HG02852 (cell line): Measurements from ENCODE around the gene FAM78A.

ENCODE experiments used
- ATAC-seq: cut with Tn5 transposase; IDR thresholded peaks from one replicate; pipeline ENCODE4 v1.9.1; 2021; ENCODE audit warnings: mild to moderate bottlenecking, moderate library complexity; ENCODE audit not compliant: unreplicated experiment

FAM78A gene

DNA sequence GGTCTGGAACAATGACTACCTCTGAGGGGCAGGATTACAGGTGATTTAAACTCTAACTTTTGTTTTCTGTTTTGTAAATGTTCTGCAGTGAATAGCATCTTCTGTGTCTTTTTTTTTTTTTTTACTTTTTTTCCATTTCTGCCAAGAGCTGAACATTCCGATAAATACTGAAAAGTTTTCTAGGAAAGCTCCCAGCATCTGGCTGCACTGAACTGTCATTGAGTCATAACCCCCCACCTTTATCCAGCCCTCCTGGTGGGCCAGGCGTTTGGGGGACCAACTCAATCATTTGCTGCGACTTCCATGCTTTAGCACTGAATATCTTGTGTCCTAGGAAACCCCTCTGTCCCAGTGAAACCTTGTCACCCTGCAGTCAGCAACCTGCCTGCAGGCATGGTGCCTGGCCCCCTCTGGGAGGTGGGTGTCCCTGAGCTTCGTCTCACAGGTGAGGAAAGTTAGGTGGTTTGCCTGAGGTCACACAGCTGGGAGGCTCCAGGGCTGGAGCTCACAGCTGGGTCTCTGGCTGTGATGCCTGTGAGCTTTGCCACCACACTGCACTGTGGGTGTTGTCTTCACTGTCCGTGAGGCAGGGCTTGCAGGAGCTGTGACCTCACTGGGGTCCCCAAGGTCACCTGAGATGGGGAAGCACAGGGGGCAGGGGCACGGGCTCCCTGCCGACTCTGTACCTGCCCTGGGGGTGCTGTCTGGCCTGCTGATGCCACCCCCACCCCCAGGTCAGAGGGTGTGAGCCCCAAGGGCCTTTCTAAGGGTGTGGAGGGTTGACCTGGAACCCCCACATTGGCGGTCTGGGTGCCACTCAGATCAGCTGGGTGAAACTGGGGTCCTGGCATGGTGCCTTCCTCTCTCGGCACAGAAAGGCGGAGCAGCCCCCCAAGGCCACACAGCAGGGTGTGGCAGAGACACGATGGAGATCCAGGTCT, 27.3 kb upstream of the FAM78A start:
- no peak for ATAC-seq

DNA sequence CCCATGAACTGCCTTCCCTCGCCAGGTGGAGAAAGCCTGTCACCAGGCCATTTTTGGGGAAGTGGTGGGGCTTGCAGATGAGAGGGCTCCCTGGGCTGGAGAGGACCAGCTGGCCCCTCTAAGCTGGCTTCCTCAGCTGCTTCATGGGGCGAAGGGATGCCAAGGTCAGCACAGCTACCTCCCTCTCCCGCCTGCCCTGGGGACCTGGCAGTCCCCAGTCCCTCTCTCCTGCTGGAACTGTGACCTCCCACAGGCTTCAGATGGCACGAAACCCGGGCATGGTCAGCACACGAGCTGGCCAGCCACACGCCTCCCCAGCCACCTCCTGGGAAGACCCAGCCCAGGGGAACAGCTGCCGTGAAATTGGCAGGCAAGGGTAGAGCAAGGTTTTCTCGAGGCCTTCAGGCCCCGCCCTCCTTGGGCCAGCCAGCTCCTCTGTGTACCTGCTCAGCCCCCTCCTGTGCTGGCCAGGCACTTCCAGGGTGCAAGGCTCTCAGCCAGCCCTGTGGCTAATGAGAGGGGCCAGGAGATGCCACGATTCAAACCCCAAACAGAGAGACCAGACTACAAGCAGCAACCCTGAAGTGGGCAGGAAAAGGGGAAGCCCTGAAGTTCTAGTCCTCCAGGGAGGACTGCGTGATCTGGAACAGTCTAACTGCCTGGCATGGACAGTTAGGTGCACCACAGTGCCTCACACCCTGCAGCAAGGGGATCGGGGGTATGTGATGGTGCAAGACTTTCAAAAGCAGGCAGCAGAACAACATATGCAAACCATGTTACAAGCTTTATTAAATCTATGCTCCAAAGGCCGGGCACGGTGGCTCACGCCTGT, 26.1 kb upstream of the FAM78A start:
- no peak for ATAC-seq

DNA sequence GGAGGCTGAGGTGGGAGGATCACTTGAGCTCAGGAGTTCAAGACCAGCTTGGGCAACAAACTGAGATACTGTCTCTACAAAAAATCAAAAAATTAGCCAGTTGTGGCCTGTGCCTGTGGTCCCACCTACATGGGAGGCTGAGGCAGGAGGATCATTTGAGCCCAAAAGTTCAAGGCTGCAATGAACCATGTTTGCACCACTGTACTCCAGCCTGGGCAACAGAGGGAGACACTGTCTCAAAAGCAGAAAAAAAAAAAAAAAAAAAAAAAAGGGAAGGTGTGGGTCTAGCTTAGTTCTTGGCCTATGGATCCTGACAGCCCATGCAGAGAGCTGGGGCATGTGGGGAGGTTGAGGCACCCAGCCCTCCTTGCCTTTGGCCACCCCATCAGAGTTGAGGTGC, 24.1 kb upstream of the FAM78A start:
- no peak for ATAC-seq

DNA sequence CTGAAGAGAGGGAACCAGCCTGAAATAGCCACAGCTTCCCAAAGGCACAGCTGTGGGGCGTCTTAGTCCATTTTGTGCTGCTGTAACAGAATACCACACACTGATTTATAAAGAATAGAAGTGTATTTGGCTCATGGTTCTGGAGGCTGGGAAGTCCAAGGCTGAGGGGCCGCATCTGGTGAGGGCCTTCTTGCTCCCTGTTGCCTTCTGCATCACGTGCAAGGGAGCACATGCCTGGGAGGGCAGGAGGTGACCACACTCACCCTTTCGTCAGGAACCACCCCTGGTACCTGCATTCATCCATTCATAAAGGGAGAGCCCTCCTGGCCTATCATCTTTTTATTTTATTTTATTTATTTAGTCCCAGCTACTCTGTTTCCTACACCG, 23.6 kb upstream of the FAM78A start:
- no peak for ATAC-seq

DNA sequence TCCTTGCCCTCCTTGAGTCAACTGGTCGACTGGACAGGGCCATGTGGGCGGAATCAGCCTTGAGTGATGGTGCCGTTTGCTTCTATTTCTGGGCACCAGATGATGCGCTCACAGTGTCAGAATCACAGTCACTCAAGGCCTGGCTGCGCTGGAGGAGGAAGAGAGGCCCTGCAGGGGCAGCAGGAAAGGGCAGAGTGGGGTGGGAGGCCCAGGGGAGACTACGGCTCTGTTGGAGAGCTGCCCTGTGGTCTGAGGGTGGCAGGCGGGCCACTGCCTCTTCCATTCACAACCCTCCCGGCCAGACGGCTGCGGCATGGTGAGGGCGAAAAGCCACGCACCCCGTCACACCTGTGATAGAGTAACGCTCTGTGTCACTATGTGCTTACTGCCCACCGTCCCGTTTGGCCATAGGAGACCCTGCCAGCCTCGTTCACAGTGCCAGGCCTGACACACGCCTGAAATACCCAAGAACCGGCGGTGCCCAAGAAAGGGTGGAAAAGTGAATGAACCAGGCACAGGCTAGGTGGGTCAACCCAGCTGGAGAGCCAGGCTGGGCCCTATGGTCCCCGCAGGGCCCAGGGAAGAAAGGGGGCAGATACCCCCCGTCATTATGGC, 23.1 kb upstream of the FAM78A start:
- no peak for ATAC-seq

DNA sequence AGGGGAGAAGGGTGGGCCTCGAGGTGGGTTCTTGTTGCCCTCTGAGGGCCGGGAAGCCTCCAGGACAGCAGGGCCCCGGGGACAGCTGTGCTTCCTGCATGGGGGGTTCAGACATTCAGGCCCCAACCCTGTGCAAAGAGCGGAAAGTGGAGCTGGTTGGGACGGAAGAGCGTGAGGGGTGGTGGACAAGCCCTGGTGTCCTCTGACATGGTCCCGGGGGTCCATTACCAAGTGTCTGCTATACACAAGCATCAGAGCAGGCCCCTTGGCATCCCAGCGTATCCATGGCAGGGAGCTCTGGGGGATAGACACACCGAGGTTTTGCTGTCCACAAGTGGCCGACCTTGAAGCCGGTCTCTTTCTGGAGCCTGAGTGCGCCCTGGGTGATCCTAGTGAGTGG, 22.5 kb upstream of the FAM78A start:
- ATAC-seq = no peak

DNA sequence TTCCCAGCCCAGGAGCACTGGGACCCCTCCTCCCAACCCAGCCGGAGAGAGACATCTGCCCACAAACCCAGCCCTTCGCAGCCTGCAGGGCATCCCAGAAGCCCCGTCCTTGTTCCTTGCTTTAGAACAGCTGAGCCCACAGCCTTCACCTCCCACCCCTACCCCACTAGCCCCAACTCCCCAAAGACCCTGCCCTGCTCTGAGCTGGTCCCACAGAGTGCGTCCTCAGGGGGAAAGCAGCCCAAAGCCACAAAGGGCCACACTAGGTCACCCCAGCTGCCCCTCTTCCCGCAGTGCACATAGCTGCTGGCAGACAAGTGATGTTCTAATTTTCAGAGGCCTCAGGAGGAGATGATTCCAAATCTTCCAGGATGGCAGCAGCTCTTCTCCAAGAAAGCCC, 22.0 kb upstream of the FAM78A start:
- no peak for ATAC-seq

DNA sequence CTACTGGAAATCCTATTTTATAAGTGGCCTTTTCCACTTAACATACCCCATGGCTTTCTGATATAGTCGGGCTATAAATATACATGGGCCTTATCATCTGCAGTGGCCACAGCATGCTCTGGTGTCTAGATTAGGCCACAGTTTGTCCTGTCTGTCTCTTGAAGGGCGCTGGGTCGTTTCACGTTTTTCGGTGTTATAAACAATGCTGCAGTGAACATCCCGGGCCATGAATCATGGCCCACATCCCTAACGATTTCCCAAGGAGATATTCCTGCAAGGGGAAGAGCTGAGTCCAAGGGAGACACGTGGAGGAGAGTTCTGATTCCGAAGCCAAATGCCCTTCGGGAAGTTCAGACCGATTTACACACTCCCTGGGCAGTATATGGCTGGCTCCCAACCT, 21.6 kb upstream of the FAM78A start:
- no peak for ATAC-seq

DNA sequence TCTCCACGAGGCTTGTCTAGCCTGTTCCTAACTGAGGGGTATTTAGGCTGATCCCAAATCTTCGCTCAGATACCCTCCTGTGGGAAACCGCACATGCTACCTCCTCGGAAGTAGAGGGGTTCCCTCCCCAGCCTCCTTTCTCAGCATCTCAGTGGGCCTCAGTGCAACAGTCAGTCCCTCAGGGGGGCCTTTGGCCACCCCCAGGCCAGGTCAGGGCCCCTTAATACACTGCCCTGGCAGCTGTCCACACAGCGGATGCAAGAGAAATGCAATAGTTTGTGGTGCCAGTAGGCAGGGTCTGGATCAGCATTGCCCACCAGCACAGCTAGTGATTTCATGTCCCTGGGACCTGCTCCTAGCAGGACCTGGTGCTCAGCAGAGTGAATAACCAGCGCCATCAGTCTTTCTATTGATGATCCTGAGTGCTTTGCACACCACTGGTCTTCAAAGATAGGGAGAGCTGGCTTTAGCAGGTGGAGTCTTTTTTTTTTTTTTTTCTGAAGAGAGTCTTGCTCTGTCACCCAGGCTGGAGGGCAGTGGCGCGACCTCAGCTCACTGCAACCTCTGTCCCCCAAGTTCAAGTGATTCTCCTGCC, 20.7 kb upstream of the FAM78A start:
- no peak for ATAC-seq

DNA sequence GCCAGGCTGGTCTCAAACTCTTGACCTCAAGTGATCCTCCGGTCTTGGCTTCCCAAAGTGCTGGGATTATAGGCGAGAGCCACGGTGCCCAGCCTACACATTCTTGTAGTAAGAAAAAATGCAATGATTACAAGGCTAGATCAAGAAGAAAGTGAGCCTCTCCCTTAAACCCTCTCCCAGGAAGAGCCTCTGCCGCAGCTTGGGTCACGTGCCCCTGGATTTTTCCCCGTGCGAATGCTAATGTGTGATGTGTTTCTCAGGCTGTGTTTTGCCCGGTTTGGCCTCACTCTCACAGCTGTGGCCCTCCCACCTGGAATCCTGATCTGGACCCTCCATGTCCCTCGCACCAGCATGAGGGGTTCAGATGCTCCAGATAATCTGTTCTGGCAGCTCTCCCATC, 20.1 kb upstream of the FAM78A start:
- ATAC-seq = no peak

DNA sequence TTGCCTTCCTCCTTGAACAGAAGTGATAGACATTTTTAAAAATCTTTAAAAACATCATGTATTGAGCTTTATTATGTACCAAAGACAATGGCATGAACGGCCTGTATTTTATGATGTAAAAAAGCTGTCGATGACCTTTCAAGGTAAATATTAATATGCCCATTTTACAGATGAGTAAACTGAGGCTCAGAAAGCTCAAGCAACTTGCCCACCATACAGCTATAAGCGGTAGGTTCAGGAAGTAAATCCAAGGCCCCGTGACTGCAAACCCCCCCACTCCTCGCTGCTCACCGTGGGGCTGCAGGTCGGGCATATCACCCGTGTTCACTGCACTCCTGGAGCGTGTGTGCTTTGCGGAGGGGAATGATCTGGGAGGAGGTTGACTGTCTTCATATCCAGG, 16.6 kb upstream of the FAM78A start:
- ATAC-seq = no peak

DNA sequence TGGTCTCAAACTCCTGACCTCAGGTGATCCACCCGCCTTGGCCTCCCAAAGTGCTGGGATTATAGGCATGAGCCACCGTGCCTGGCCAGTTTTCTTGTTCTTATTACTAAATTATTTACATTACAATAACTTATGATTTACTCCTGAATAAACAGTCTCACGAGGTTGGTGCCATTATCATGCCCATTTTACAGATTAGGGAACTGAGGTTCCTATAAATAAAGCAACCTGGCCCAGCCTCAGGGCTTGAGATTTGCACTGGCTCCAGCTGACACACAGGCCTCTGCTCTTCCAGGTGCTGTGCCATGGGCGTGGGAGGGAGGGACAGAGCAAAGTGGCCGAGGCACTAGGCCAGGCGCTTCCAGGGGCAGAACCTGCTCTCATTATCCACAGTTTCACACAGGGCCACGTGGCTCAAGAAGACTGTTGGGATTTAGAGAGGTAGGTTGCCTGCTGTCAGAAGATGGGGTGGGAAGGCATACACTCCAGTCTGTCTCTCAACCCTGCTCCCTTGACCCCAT, 15.5 kb upstream of the FAM78A start:
- no peak for ATAC-seq

DNA sequence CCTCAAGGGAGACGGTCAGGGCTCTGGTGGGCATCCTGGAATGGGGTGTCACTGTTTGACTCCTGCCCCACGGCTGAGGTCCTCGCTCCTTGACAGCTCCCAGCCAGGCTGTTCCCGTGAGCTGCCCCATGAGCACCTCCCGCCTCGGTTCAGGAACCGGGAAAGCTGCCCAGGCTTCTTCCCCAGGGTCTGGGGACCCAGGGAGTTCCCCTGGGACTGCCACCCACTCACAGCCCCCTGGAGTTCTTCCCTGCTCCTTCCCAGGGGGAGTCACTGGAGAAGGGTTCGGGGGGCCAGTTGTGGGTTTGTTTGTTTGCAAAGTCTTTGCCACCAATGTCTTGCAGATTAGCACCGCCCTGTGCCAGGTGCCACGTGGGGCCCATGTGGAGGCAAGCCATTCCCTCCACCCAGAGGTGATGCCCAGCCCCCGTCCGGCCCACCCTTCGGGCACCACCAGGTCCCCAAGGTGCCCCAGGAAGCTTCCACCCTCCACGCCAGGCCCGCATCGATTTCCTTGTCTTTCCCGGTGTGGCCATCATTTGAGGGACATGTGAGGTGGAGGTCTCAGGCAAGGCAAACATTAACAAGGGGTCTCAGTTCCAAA, 14.6 kb upstream of the FAM78A start:
- ATAC-seq = no peak

DNA sequence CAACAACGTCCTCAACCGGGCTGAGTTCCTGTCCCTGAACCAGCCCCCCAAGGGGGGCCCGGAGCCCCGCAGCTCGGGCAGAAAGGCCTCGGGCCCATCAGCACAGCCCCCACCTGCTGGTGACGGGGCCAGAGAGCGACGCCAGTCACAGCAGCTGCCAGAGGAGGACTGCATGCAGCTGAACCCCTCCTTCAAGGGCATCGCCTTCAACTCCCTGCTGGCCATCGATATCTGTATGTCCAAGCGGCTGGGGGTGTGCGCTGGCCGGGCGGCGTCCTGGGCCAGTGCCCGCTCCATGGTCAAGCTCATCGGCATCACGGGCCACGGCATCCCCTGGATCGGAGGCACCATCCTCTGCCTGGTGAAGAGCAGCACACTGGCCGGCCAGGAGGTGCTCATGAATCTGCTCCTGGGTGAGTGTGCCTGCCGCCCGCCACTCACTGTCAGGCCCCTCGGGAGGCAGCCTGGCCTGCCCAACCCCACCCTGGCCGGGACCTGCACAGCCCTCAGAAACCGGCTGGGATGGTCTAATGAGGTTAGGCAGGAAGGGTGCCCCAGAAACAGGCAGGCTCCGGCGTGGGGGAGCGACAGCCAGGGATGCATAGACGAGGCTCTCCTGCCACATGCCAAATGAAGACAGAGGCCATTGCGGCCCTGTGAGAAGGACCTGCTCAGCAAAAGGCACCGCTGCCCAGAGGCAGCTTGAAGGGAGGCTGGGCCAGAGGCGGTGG, 13.9 kb upstream of the FAM78A start:
- ATAC-seq = no peak

DNA sequence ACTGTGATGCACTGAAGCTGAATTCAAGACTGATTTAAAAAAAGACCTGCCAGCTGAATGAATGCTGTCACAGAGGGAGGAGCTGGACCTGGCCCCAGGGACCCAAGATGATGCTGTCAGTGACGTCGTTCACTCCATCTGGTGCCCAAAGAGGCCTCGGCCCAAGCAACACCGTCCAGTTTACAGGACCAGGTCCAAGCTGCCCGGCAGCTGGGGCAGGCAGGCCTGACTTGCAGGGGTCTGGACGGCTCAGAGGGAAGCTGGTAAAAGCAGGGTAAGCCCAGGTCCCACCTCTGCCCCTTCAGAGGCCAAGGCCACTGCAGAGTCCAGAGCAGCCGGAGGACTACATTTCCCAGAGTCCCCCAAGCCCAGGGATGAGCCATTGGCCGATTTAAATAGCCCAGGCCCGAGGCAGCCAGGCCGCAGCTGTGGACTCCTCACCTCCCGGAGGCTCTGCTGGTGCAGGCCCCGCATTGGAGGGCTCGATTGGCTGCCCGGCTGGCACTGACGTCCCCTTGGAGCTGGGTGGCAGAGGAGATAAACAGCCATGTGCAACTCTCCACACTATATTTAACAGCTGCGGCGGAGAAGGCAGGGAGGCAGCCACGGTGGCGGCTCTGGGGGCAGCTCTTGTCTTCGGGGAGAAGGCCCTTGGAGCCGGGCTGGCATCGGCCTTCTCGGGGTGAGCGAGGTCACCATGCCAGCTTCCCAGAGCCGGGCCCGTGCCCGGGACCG, 13.2 kb upstream of the FAM78A start, which contains the start of gene PLPP7:
Gene PLPP7, plus strand, starts transcription at position 423 of the 735 bp plus-strand sequence. Its CDS starts 275 bp downstream, at position 698.
- ATAC-seq = no peak

DNA sequence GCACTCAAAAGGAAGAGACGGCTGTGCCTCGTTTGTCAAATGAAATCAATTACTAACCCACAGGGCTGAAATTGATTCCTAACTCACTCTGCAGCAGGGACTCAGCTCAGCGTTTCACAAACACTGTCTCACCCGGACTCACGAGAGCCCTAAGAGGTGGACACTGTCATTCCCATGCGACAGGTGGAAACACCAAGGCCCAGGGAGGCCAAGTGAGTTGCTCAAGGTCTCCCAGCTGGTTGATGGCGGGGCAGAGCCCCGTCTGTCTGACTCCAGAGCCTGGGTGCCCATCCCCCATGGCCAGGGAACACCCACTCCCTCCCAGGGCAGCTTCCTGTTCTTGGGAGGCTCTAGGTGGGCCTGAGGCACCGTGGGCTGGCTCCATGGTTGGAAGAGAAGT, 11.9 kb upstream of the FAM78A start:
- no peak for ATAC-seq

DNA sequence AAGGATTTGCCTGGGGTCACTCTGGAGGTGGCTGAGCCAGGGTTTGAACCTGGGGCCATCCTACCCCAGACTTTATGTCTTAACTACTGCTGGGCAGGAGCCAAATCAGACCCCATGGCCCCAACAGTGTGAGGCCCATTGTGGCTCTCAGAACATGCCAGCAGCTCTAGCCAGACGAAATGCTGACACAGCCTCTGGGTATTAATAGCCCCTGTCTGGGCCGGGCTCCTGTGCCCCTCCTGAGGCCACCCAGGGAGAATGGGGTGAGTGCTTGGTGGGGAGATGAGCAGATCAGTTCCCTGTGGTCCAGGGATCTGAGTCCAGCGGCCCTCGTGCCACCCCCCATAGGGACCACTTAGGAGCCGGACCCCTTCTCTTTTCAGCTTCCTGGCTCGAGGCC, 11.0 kb upstream of the FAM78A start:
- ATAC-seq = no peak

DNA sequence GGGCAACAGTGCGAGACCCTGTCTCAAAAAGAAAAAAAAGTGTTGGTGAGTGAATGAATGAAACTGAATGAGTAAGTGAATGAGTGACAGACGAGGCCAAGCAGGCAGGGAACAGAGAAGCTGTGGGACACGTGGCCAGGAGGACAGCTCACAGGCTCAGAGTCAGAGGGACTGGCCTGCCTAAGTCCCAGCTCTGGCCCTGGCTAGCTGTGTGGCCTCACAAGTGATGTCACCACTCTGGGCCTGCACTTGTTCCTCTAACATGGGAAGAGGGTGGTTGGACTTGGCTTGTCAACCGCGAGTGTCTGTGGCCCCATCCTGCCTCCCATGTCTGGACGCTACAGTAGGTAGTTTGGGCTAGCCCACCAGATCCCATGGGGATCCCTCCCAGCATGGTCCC, 8.5 kb upstream of the FAM78A start:
- no peak for ATAC-seq
